Heart left ventricle (tissue), 16 donors: ENCODE data around the gene ZC3H7A. TPM values are rescaled to one million over a fixed set of nuclear protein-coding genes. Genes with fewer than 3 reads are reported as not detected.

Source experiments
- ATAC-seq, 4 donors: fragments of 200-7000 bp; cut with Tn5 transposase; one replicate each; pipeline ENCODE4 v1.9.1; 2020 to 2022; ENCODE audit warnings: moderate library complexity in 4 of 4, mild to moderate bottlenecking in 3 of 4, moderate number of reproducible peaks in 1 of 4
- DNase-seq, 5 donors: peaks; one replicate each; pipeline ENCODE4 v3.0.0-alpha.2; 2020
- H3K27ac ChIP-seq, 12 donors: fragments of 200-600 bp; sonication (generic) in 4 of 12; one replicate each; pipeline versions ENCODE4 v1.5.0 to v1.8.0; 2016 to 2022; ENCODE audit warnings: mild to moderate bottlenecking in 2 of 12
- H3K27me3 ChIP-seq, 9 donors: fragments of 200-600 bp; sonication (generic) in 2 of 9; one replicate each; pipeline versions ENCODE4 v1.5.1 to v1.8.0; 2016 to 2022; ENCODE audit warnings: mild to moderate bottlenecking in 3 of 9
- H3K36me3 ChIP-seq, 9 donors: fragments of 200-600 bp; sonication (generic) in 2 of 9; one replicate each; pipeline versions ENCODE4 v1.5.0 to v1.8.0; 2018 to 2022; ENCODE audit warnings: mild to moderate bottlenecking in 2 of 9
- H3K4me1 ChIP-seq, 12 donors: fragments of 200-600 bp; sonication (generic) in 4 of 12; one replicate each; pipeline versions ENCODE4 v1.5.0 to v1.8.0; 2016 to 2022; ENCODE audit warnings: mild to moderate bottlenecking in 3 of 12
- H3K4me3 ChIP-seq, 12 donors: fragments of 200-600 bp; sonication (generic) in 4 of 12; one replicate each; pipeline versions ENCODE4 v1.5.0 to v1.8.0; 2017 to 2022; ENCODE audit warnings: mild to moderate bottlenecking in 9 of 12, moderate library complexity in 4 of 12
- H3K9me3 ChIP-seq, 12 donors: fragments of 200-600 bp; sonication (generic) in 4 of 12; one replicate each; pipeline versions ENCODE4 v1.5.0 to v1.8.0; 2016 to 2022; ENCODE audit warnings: mild to moderate bottlenecking in 1 of 12
- POLR2A ChIP-seq, 2 donors: fragments of 450-650 bp; IDR thresholded peaks; one replicate each; pipeline ENCODE4 v1.6.1; 2017; ENCODE audit warnings: antibody characterized with exemption in 2 of 2, mild to moderate bottlenecking in 2 of 2, moderate library complexity in 2 of 2
- WGBS, 4 donors: extraction: QIAGEN DNeasy Blood & Tissue Kit in 2 of 4; methylation state at CpG; one replicate each; pipeline versions ENCODE4 v1.1.5 to v1.1.7; 2013 to 2018; 5-methylcytosine and 5-hydroxymethylcytosine counted together
- intact Hi-C, 10 donors: fragments of 100-400 bp; cut with DNase I; formaldehyde crosslinking; loops; one replicate each; pipeline versions ENCODE4 v1.11.1 to v1.14.2; 2022
- polyA plus RNA-seq, 2 donors: library from polyadenylated mRNA; stranded (reverse); fragments of 200-250 nt; gene quantifications; one replicate each; pipeline ENCODE4 v1.2.3, GENCODE V29; 2013
- total RNA-seq, 9 donors: library from RNA; depleted of rRNA in 2 of 9; stranded (reverse); fragments of >200 nt in 2 of 9; fragmentation: NEBNext Ultra II Directional in 3 of 9; extraction: Animal tissue kit (Norgen Biotek cat#: 25700) in 3 of 9; gene quantifications; one replicate each; pipeline versions ENCODE4 v1.1.0 to v1.2.4, GENCODE V29; 2016 to 2023
- TF ChIP-seq, protein P1 (sequence below), 12 donors: fragments of 200-600 bp; sonication (generic) in 4 of 12; IDR thresholded peaks; one replicate each; pipeline versions ENCODE4 v1.5.0 to v1.8.0; 2018 to 2022; ENCODE audit warnings: antibody characterized with exemption in 12 of 12, mild to moderate bottlenecking in 5 of 12
- donor health status: ischemic (EF 13 %, LVEDD 7.1; RV severe dilation, severe dysfunction).
- donor health status: healthy with polysubstance abuse.
- donor health status: DM: no; HTN: yes; CAD: no.
- donor health status: DM: no; HTN: no; CAD: no.
- donor health status: ischemic (EF 25% LVEDD 6.9; RV normal size, moderate dysfunction).
- donor health status: ischemic (EF 25% LVEDD 5.7; RV mildly dilated, moderate dysfunction).
- donor health status: healthy.
- donor health status: DM: yes; HTN: yes; CAD: no.
- donor health status: ischemic (EF 35%, LVEDD 5.7; RV mildly dilated, moderate dysfunction).
- donor health status: nonischemic (EF 11% LVEDD 7.7; RV severe dilation, severe dysfunction).
- donor health status: DM: yes; HTN: yes; CAD: no.
- donor health status: PGD.
- donor health status: ischemic (EF 29% LVEDD 5.4; RV normal size, mild dysfunction).
- donor health status: nonischemic (EF 23%, LVEDD 6.1; RV moderate dilation, normal function).

ZC3H7A gene
- total and polyA plus RNA-seq, 11 donors = 16.9 to 42.3 (median 27.9) TPM

GRCh38 chr16:11794447-11794846 is 2.6 kb downstream of the ZC3H7A start:
- DNase-seq (no peak), ATAC-seq (no peak)
- intact Hi-C loops = loop anchor here in 4 of 10 donors (5.0 to 10.0 kb wide), 3 partner anchors 42 to 130 kb away; partner anchors contain the start of genes TXNDC11 (in 2 of the 4) and SNN (in 1 of the 4)
- H3K9me3 ChIP-seq = no peaks in the 10 kb centered on the region
- no peak for TF ChIP-seq POLR2A (IDR thresholded peaks at IDR 0.05)
- TF ChIP-seq, protein P1, sequence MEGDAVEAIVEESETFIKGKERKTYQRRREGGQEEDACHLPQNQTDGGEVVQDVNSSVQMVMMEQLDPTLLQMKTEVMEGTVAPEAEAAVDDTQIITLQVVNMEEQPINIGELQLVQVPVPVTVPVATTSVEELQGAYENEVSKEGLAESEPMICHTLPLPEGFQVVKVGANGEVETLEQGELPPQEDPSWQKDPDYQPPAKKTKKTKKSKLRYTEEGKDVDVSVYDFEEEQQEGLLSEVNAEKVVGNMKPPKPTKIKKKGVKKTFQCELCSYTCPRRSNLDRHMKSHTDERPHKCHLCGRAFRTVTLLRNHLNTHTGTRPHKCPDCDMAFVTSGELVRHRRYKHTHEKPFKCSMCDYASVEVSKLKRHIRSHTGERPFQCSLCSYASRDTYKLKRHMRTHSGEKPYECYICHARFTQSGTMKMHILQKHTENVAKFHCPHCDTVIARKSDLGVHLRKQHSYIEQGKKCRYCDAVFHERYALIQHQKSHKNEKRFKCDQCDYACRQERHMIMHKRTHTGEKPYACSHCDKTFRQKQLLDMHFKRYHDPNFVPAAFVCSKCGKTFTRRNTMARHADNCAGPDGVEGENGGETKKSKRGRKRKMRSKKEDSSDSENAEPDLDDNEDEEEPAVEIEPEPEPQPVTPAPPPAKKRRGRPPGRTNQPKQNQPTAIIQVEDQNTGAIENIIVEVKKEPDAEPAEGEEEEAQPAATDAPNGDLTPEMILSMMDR (IDR thresholded peaks at IDR 0.05) = no peak
- peak overlapping the region in 5 of 12 donors; percentile 14 to 99 (median 30) for H3K27ac ChIP-seq
- 9 to 29% (median 15%) methylated on average over 2 of the region's 2 CpGs for WGBS, 4 donors
- H3K27me3 ChIP-seq = no peaks in the 10 kb centered on the region
- H3K36me3 ChIP-seq = peaks cover 0 to 34% (median 14%) of the 10 kb centered on the region in 9 donors
- no peak overlapping the region for H3K4me3 ChIP-seq
- peaks cover 8 to 81% (median 62%) of the 10 kb centered on the region in 12 donors for H3K4me1 ChIP-seq

GRCh38 chr16:11793840-11794239 is 3.2 kb downstream of the ZC3H7A start:
- Histone ChIP-seq H3K9me3 (no peaks in the 10 kb centered on the region), H3K27ac (peak overlapping the region in 5 of 12 donors; percentile 14 to 99 (median 30)), H3K36me3 (peaks cover 0 to 34% (median 14%) of the 10 kb centered on the region in 9 donors), H3K4me1 (peaks cover 8 to 81% (median 56%) of the 10 kb centered on the region in 12 donors), H3K4me3 (no peak overlapping the region), H3K27me3 (no peaks in the 10 kb centered on the region)
- intact Hi-C loops = loop anchor here in 4 of 10 donors (5.0 to 10.0 kb wide), 3 partner anchors 42 to 129 kb away; partner anchors contain the start of genes TXNDC11 (in 2 of the 4) and SNN (in 1 of the 4)
- no peak for TF ChIP-seq POLR2A (IDR thresholded peaks at IDR 0.05)
- TF ChIP-seq, protein P1 (IDR thresholded peaks at IDR 0.05) = no peak
- peak in 1 of 5 donors; percentile 39 for DNase-seq
- no peak for ATAC-seq
- 40 to 53% (median 48%) methylated on average over 7 of the region's 7 CpGs for WGBS, 4 donors

- H3K27me3 ChIP-seq = no peaks in the 10 kb centered on the region
- H3K4me1 ChIP-seq = peaks cover 4 to 75% (median 48%) of the 10 kb centered on the region in 12 donors
- H3K27ac ChIP-seq = peak overlapping the region in 6 of 12 donors; percentile 11 to 46 (median 30)
- no peaks in the 10 kb centered on the region for H3K9me3 ChIP-seq
- ATAC-seq (no peak), DNase-seq (peak in 1 of 5 donors; percentile 27)
- TF ChIP-seq, protein P1 (IDR thresholded peaks at IDR 0.05) = no peak
- TF ChIP-seq POLR2A (IDR thresholded peaks at IDR 0.05) = no peak
- H3K4me3 ChIP-seq = no peak overlapping the region
- whole genome bisulfite sequencing, 4 donors = 55 to 70% (median 60%) methylated on average over 7 of the region's 7 CpGs
- H3K36me3 ChIP-seq = peaks cover 0 to 34% (median 14%) of the 10 kb centered on the region in 9 donors
- intact Hi-C loops = loop anchor here in 4 of 10 donors (5.0 to 10.0 kb wide), 3 partner anchors 40 to 128 kb away; partner anchors contain the start of genes TXNDC11 (in 2 of the 4) and SNN (in 1 of the 4)
Measured at GRCh38 chr16:11792410-11793241, 4.4 kb downstream of the ZC3H7A start.
